ENCODE results near the gene MICAL3.

MICAL3 gene

DNA sequence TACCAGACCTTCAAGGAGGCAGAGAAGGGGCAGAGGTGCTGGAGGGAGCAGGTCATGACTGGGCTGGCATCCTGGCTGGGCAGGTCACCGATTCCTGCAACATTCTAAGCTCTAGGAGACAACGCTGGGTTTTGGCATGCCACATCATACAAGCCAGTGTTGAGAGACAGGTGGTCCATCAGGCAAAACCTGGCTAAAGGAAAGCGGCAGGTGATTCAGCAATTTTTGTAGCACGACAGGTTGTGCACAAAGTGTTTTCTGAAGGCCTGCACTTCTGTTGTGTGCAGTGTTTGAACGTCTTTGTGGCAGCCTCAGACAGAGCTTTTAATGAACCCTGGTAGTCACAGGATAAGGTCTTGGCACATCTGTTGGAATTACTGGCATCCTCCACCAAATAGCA lies 180.2 kb downstream of the MICAL3 start:
- no peak for DNase-seq (ENCODE audit: low read depth, low spot score)

DNA sequence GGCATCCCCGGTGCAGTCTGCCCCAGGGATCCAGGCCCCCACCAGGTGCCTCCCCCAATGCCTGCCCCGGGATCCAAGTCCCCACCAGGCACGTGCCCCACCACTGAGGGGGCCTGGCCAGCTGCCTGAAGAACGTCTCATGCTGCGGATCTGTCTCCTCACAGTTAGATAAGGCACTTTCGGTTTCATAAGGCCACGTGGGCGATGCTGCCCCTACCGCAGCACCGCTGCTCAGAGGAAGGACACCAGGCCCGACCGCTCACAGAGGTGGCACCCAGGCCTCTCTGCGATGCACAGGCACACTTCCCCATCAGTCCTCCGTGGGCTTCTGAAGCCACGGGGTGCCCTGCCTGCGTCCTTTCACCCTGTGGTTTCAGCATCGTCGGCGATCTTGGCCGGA lies 182.0 kb downstream of the MICAL3 start:
- no peak for DNase-seq (ENCODE audit: low read depth, low spot score)

DNA sequence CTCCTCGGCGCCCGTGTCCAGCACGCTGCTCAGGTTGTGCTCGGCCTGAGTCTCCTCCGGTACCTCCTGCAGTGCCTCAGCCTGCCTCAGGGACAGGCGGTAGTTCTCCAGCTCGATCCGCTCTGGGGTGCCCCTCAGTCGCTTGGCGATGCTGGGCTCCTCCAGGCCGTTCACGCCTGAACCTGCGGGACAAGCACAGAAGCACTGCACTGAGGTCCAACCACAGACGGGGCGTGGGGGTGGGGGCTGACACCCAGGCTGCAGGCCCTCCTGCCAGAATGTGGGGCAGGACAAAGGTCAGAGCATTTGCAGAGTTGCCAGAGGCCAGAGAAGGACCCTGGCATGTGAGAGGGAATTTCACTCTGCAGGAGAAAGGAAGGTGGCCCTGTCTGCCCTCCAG lies 182.5 kb downstream of the MICAL3 start:
- DNase-seq (ENCODE audit: low read depth, low spot score), result no peak

DNA sequence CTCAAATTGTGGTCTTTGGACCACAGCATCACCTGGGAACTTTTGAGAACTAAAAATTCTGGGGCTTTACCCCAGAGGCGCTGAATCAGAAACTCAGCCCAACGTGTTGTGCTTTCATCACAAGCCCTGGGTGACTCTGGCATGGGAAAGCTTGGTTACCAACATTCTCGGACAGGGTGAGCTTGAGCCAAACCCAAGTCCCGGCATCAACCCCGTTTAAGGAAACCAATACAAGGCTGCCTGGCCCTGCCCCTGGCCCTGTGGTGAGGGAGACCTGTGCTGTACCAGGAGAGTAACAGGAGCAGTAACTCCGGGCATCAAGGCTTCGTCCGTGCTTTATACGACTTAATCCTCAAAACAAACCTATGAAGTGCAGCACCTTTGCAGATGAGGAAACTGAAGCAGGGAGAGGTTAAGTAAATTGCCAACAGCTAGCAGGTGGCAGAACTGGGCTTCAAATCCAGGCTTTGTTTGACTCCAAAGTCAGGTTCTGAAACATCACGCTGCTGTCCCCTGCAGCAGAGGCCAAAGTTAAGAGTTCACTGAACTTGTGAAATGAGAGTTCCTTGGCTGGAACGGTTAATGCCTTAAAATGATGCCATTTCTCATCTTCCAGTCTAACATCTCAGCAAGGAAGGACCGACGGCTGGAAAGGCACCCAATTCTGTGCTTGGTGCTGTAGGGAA lies 186.0 kb downstream of the MICAL3 start:
- no peak for DNase-seq (ENCODE audit: low read depth, low spot score)

DNA sequence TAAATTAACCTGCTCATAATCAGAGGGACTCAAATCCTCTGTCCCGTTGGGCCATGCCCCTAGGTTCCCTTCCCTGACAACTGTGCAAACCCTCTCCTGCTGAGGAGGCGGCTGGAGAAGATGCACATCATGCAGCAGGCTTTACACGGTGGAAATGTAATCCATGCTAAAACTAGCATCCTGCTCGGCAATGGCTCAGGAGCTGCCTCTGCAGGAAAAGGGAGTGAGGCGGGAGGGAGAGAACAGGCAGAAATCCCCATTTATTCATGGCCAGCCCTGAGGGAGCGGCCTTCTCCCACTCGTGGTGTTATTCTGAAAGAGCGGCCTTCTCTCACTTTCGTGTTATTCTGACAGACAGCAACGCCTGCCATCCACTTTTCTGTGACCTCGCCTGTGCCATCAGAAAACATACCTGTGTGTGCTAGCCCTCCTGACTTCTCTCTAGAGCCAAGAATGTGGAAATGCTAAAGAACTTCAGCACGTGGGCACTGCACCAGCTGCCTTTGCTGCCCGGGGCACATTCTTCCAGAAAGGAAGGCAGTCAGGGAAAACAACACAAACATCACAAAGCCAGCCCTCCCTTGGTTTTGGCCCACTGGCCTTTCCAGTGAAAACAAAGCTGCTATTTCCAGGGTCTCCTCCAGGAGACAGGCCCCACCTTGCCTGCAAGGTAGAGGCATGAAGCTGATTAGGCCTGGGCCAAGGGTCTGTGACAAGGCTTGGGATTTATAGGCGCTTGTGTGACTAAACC lies 187.2 kb downstream of the MICAL3 start:
- no peak for DNase-seq (ENCODE audit: low read depth, low spot score)

DNA sequence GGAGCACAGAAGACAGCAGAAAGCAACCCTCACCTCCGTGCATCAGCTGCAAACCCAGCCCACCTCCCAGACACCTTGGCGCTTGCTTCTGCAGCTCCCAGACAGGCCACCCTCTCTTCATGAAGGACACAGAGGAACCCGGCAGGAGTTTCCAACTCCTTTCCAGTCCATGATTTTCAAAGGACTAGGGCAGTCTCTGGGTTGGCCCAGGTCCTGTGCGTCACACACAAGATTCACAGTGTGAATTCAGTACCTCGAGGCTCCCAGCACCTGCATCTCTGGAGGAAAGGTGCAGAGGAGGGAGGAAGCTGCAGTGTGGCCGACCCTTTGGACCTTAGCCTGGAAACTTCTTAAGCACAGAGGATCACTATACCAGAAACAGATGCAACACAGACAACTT lies 189.1 kb downstream of the MICAL3 start:
- DNase-seq (ENCODE audit: low read depth, low spot score), result no peak

DNA sequence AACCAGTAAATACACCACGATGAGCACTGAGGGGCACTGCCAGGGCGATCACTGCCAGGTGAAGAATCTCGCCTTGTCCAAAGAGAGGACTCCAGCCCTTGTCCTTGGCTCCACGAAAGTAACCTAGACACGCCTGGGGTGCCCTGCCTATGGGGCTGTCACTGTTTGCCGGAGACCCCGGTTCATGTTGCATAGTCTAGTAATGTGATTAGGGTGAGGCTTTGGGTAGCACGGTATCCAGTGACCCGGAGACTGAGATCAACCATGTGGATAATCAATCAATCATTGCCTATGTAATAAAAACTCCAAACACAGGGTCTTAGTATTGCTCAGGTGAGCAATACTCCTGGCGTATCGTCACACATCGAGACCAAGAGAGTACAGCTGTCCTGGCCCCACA lies 190.9 kb downstream of the MICAL3 start:
- DNase-seq (ENCODE audit: low read depth, low spot score), result no peak

DNA sequence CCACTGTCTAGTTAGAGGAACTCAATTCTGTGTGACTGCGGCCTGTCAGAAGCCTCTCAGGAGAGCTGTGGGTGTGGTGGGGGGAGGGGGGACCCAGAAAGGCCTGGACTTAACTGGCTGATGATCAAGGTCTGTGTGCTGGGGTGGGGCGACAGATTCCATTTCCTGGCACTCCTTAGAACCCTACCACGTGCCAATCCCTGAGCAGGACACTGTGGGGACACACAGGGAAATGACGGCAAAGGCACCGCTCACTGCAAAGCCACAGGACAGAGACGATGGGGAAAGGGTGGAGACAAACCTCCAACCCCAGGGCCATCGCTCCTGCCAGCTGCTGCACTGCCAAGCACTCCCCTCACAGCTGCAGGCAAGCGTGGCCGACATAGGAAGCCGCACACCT lies 191.7 kb downstream of the MICAL3 start:
- no peak for DNase-seq (ENCODE audit: low read depth, low spot score)

DNA sequence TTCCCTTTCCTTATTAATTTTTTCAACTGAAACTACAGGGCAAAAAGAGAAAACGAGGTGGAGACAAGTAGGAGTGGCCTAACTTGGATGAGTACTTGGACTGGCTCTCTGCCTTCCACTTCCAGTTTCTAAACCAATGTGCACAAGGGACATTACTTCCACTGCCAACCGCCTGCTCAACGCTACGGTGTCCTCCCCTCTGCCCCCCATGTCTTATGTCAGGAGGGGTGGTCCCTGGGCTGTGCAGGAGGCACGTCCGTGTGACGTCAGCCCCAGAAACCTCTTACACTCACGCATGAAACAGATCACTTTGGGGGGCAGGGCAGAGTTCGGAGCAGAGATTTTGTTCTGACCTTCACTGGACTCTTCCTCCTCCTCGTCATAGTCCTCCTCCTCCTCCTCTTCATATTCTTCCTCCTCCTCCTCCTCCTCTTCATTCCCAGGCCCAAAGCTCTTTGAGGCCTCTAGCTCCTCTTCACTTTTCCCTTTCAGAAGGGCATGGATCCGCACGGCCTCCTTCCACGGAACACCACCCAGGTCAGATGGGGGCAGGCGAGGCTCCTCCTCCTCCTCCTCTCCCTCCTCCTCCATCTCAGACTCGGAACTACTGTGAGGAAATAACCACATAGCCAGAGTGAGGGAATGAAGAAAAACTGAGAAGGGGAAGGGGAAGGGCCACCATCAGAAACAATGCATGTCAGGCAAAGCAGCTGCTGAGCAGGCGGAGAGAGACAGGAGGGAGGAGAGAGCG lies 192.7 kb downstream of the MICAL3 start:
- DNase-seq (ENCODE audit: low read depth, low spot score), result no peak

DNA sequence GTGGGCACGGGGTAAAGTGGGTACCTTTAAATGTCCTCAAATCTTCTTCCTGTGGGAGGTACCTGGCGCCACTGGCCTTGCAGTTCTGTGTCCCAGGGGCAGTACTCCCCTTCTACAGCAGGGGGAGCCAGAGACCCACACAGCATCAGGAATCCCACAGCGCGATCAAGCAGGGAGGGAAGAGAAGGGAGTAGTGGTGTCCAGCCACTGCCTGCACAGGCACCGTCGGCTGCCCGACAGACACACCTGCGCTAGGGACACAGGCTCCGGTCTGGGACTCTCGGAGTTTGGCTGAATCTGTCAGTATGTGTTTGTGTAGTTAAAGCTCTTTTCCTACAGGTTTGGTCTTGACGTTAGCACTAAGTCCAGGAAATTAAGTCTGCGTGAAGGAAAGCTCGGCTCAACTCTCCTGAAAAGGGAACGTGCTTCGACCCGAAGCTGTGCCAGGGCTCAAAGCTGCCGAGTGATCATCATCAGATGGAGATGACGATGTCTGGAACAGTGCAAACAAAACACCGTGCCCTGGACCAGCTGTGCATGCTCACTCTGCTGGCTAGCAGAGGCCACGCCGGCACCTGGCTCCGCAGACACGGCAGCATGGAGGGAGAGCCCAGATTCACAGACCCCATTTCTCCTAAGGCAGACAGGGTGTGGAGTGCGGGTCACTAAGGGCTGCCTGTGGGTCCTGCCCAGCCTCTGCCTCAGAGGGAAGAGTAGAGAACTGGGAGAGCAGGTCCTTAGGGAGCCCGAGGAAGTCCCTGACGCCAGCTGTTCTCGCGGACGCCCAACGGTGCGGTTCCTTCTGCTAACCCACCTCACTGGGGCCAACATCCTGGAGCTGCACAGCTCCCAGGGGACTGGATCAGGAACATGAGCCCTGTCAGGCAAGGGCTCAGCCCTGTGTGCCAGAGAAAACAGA lies 194.1 kb downstream of the MICAL3 start:
- peak; percentile 23 for DNase-seq (ENCODE audit: low read depth, low spot score)

DNA sequence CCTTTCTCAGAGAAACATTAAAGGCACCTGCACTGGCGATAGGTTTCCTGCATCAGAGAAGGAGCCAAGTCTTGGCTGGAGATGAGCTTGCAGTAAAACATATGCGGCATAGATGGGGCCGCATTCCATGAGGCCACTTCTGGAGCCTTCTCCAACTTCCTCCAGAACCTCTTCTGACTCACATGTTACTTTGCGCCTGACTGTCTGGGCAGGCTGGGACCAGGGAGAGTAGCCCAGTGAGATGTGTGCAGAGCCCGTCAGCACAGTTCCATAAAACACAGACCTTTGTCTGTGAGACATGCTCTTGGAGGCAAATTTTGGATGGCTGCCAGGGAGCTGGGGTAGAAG lies 194.7 kb downstream of the MICAL3 start:
- DNase-seq (ENCODE audit: low read depth, low spot score), result no peak

DNA sequence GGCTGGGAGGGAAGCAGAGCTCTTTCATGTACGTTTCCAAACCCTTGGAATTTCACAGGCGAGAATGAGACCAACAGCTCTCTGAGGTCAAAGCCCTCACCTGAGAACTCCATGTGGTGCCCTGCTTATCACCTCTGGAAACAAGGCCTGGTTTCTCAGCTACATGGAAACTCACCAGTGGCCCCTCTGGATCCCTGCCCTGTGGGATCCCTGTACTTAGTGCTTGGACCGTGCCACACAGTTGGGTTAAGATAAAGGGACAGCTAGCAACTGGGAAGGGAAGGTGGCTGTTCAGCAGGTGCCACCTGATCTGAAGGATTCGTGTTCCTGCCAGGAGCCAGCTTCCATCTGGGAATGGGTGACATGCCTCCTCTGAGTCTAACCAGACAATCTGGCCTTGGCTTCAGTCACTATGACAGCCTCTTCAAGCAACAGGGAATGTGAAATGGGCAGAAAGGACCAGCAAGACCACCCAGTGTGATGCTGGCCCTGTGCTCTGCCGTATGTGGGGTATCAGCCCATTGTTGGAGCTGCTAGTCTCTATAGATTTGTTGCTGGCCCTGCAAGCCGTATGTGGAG lies 195.8 kb downstream of the MICAL3 start:
- DNase-seq (ENCODE audit: low read depth, low spot score), result no peak

DNA sequence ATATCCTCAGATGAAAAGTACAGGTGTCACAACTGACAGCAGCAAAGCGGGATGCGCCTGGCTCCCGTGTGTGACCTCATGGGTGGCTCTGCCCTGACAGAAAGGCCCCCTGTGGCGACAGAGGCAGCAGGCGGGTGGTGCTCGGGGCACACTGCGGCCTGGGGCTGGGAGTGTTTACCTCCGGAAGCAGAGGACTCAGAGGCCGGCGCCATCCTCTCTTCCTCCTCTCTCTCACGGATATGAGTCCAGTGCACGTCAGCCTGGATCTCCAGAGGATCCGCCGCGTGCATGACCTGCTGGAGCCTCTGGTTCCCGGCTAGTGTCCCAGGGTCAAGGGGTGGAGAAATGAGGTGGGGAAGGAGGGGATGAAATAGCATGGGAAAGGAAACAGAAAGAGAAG lies 196.9 kb downstream of the MICAL3 start:
- DNase-seq (ENCODE audit: low read depth, low spot score), result no peak

DNA sequence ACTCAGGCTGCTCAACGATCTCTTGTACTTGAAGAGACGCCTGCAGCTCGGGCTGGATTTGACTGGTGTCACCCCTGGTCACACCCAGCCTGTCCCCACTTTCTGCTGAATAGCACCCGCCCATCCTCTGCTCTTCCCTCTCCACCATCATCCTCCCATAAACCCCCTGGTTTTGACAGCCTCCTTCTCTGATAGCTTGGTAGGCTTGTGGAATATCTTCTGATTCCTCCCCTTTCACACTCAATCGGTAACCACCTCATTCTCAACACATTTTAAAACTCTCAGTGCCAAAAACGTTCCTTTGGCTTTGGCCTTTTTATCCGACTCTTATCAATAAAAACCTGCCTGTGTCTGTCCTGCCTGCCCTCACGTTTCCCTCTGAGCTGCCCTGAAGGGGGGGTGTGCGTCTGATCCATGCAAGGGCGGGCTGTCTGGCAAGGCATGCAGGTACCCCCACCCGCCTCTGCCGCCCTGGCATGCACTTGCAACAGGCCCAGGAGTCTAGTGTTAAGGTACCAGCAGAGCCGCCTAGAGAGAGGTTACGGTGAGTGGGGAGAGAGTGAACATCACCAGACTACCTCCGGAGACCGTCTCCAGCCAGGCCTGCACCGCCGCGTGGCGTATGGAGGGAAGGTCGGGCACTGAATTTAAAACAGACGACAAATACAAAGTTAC lies 198.3 kb downstream of the MICAL3 start:
- no peak for DNase-seq (ENCODE audit: low read depth, low spot score)

DNA sequence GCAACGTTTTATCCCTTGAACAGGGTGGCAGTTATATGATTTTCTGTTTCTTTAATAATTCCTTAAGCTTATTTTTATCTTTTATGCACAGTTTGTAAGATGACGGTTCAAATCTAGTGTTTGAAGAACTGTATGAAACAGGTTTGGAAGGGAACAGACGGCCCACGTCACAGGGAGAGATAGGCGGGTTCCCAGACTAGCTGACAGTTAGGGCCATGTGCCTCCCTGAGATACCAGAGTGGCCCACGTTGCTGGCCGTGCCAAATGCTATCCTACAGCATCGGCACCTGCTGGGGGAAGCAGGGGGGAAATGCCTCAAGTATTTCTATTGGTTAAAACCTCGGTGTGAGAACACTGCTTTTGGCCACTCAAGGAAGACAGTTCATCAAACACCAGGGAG lies 199.9 kb downstream of the MICAL3 start:
- DNase-seq (ENCODE audit: low read depth, low spot score), result no peak

DNA sequence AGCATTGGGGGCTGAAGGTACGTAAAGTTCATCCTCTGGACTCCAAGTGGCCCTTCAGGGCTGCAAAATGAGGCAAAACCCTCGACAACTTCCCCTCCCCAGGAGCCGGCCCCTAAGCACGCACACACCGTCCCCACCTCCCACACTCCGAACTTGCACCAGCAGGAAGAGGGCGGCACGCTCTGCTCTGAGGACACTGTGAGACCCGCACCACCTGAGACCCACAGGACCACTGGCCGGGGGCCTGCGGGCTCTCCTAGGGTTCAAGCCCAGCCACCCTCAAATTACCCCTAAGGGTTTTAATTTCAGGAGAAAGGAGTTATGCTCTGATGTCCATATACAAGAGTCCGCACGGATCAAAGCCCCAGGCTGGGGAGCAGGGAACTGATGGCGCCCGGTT lies 200.4 kb downstream of the MICAL3 start:
- DNase-seq (ENCODE audit: low read depth, low spot score), result no peak

DNA sequence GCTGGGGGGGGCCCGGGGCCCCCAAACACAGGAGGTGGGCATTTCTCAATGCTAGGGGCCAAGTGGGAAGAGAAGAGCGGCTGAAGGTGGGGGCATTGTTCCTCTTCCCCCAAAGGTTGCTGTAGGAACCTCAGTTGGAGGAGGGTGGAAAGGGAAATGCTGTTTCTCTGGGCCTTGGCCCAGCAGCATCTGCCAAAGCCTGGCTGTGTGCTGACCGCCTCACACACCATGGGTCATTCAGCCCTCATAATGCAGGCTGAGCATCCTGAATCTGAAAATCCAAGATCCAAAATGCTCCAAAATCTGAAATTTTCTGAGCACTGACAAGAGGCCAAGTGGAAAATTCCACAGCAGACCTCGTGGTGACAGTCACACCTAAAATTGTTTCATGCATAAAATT lies 201.1 kb downstream of the MICAL3 start:
- DNase-seq (ENCODE audit: low read depth, low spot score), result no peak

DNA sequence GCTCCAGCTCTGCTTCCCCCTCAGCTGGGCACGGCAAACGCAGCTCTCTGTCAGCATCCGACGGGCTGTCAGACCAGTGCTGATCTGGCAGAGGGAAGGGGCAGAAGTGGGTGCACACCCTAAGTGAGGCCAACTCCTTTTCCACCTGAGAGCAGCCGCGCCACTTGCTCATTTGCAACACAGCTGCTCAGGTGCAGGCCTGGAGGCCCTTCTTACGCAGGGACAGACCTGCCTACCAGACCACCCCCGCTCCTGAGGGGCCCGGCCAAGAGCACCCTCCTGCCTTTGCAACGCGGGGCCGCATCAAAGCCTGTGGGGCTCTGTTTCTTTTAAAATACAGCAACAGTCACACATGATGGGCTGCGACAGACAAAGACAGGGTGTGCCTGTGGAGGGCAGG lies 202.3 kb downstream of the MICAL3 start:
- DNase-seq (ENCODE audit: low read depth, low spot score), result no peak

DNA sequence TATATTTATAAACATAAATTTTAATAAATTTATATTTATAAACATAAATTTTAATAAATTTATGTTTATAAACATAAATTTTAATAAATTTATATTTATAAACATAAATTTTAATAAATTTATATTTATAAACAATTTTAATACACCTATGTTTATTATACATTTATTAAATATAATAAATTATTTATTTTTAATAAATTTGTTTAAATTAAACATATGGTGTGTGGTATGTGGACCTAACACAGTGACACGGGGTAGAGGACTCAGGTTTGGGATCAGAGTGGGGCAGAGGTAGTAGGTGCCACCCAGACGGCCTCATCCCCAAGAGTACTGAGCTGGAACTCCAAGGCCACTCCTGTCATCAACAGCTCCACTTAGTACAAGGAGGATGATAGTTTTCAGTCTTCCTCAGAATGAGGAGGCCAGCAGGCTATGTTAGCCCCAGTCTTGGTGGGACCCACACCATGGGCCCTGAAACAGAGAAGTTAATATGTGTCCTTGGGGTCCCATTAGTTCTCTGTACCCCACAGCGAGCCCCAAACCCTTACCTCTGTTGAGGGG lies 203.4 kb downstream of the MICAL3 start:
- DNase-seq (ENCODE audit: low read depth, low spot score), result no peak

DNA sequence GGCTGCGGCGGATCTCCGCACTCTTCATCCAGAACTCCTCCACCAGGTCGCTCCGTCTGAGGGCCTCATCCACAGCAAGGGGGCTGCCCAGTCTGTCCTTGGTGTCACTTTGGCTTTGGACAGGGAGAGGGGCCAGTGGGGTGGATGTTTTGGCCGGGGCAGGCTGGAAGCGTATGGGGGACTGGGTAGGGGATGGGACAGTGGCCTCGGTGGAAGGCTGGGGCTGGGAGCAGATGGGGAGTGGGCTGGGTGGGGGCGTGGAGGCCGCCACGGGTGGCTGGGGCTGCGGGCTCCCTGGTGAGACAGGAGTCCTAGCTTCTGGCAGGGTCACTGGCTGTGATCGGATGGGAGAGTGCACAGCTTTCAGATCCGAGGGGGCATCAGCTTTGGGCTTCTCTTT lies 205.7 kb downstream of the MICAL3 start:
- no peak for DNase-seq (ENCODE audit: low read depth, low spot score)

DNA sequence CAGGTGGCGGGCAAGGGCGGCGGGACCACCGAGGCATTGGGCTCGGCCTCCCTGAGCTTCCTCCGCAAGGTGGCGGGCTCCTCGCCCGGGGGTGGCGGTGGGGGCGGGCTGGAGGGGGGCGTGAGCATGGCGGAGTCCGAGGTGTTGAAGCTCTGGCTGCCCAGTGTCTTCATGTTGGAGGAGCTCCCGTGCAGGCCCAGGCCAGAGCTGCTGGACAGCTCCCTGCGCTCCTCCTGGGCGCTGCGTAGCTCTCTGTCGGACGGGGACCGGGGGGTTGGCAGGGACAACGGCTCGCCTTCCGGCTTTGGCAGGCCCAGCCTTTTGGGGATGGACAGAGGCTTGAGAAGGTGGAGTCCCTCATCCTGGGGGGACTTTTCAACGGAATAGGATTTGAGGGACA lies 206.2 kb downstream of the MICAL3 start:
- DNase-seq (ENCODE audit: low read depth, low spot score), result no peak
